ENCODE data around the gene COPS4. TPM values are rescaled to one million over a fixed set of nuclear protein-coding genes. Genes with fewer than 3 reads are reported as not detected.
A peak's percentile ranks its signal among the peaks of the same experiment; 100 is the strongest.

The COPS4 gene
- total RNA-seq, 1 experiment from 2014 or later, result 58.3 TPM

GRCh38 chr4:83109480-83110222 lies 74.7 kb downstream of the COPS4 start:
- Histone ChIP-seq H3F3A (ENCODE audit: low read length, unreplicated experiment) (peaks cover under 1% of the 10 kb centered on the region), H4K20me1 (ENCODE audit: low read length) (no peaks in the 10 kb centered on the region), H3K4me1 (ENCODE audit: insufficient read depth, low read length) (peaks cover 12% of the 10 kb centered on the region), H3K9me3 (ENCODE audit: low read length) (no peaks in the 10 kb centered on the region), H3K36me3 (ENCODE audit: low read depth, low read length) (no peaks in the 10 kb centered on the region), H3K4me2 (ENCODE audit: low read length) (peak overlapping the region; percentile 93), H3K27me3 (ENCODE audit: low read length) (no peaks in the 10 kb centered on the region), H3K27ac (ENCODE audit: low read length) (peak overlapping the region; percentile 30; the same call in 1 of the 2 replicates), H2AFZ (ENCODE audit: low read length) (peak overlapping the region; percentile 94), H3K4me3 (ENCODE audit: low read length) (peak overlapping the region; percentile 77), H3K79me2 (ENCODE audit: low read length) (no peaks in the 10 kb centered on the region), H3K9ac (ENCODE audit: low read length) (peak overlapping the region; percentile 50), H3K9me2 (replicated peaks; ENCODE audit: low read length) (no peaks in the 10 kb centered on the region)
- ChIA-PET CTCF (interaction anchor here (0.6 to 1.0 kb wide), 5 partner anchors 8 to 172 kb away, joined by 3 read pairs; no protein-coding TSS in a partner anchor), POLR2A (ENCODE audit: unreplicated experiment) (interaction anchor here (0.7 kb wide), 1 partner anchor 15 kb away, joined by 26 read pairs; no protein-coding TSS in a partner anchor)
- intact Hi-C loops (cut with micrococcal nuclease), result loop anchor here (1.0 to 5.0 kb wide), 2 partner anchors 37 to 146 kb away; no protein-coding TSS in a partner anchor
- no TSS peak for BruUV-seq (replicated peaks)
- TF ChIP-seq CTCF (conservative IDR thresholded peaks at IDR 0.05; ENCODE audit: low read depth, low read length) (no peak), EZH2phosphoT487 (IDR thresholded peaks at IDR 0.05; ENCODE audit: borderline replicate concordance, low read length) (no peak), EZH2 (IDR thresholded peaks at IDR 0.05; ENCODE audit: low read length, unreplicated experiment) (no peak)
- ATAC-seq, result peak; percentile 68
- peak; percentile 33 for DNase-seq

GRCh38 chr4:83110223-83110945 lies 75.4 kb downstream of the COPS4 start:
- POLR2A ChIA-PET (ENCODE audit: unreplicated experiment), result interaction anchor here (0.6 to 0.7 kb wide), 2 partner anchors 15 to 97 kb away, joined by 3 to 26 read pairs; no protein-coding TSS in a partner anchor
- Histone ChIP-seq H3K9me2 (replicated peaks; ENCODE audit: low read length) (no peaks in the 10 kb centered on the region), H3K9ac (ENCODE audit: low read length) (peak overlapping the region; percentile 50), H3K27ac (ENCODE audit: low read length) (peak overlapping the region; percentile 30; the same call in 1 of the 2 replicates), H3F3A (ENCODE audit: low read length, unreplicated experiment) (peaks cover 4% of the 10 kb centered on the region), H3K27me3 (ENCODE audit: low read length) (no peaks in the 10 kb centered on the region), H3K4me3 (ENCODE audit: low read length) (peak overlapping the region; percentile 77), H3K9me3 (ENCODE audit: low read length) (no peaks in the 10 kb centered on the region), H4K20me1 (ENCODE audit: low read length) (no peaks in the 10 kb centered on the region), H3K4me1 (ENCODE audit: insufficient read depth, low read length) (peaks cover 20% of the 10 kb centered on the region), H3K4me2 (ENCODE audit: low read length) (peak overlapping the region; percentile 93), H3K36me3 (ENCODE audit: low read depth, low read length) (no peaks in the 10 kb centered on the region), H2AFZ (ENCODE audit: low read length) (peak overlapping the region; percentile 94), H3K79me2 (ENCODE audit: low read length) (no peaks in the 10 kb centered on the region)
- BruUV-seq (replicated peaks), result TSS peak; percentile 62
- intact Hi-C loops (cut with micrococcal nuclease), result loop anchor here (1.0 to 5.0 kb wide), 2 partner anchors 38 to 145 kb away; no protein-coding TSS in a partner anchor
- CTCF ChIA-PET, result interaction anchor here (0.6 to 1.0 kb wide), 4 partner anchors 9 to 171 kb away, joined by 3 read pairs; no protein-coding TSS in a partner anchor
- peak; percentile 86 for DNase-seq
- TF ChIP-seq CTCF (conservative IDR thresholded peaks at IDR 0.05; ENCODE audit: low read depth, low read length) (peak; percentile 77), EZH2phosphoT487 (IDR thresholded peaks at IDR 0.05; ENCODE audit: borderline replicate concordance, low read length) (no peak)
- peak; percentile 87 for ATAC-seq
